HL-60 (cell line): ENCODE data around the gene STARD6.

ENCODE experiments used
- POLR2AphosphoS5 ChIP-seq: IDR thresholded peaks from 2 replicates; pipeline ENCODE4 v1.6.1; 2012; ENCODE audit warnings: low read depth
- TF ChIP-seq, protein P1 (sequence below): IDR thresholded peaks from one replicate; pipeline ENCODE4 v1.5.1; 2011; ENCODE audit warnings: low read length, control low read depth, inconsistent platforms; ENCODE audit not compliant: insufficient read depth
- TF ChIP-seq, protein P2 (sequence below): IDR thresholded peaks from 2 replicates; pipeline ENCODE4 v1.6.1; 2012; ENCODE audit warnings: low read depth; ENCODE audit not compliant: insufficient replicate concordance

DNA sequence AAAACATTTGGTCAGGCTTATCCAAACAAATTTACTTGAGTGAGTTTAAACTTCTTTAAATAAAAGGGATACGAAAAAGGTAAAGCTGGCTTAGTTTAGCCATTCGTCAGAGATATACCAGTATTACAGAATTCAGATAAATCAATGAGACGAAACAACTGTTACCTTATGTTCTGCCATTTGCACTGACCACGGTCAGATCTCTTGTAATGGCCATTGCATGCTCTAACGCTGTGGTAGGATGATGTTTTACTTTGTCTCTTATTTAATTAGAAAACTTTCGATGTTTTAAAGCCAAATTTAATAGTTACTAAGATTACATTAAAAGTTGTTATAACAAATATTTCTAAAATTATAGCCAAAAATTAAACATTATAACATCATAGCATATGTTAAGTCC lies 1.6 kb upstream of the STARD6 start:
- TF ChIP-seq, protein P1, sequence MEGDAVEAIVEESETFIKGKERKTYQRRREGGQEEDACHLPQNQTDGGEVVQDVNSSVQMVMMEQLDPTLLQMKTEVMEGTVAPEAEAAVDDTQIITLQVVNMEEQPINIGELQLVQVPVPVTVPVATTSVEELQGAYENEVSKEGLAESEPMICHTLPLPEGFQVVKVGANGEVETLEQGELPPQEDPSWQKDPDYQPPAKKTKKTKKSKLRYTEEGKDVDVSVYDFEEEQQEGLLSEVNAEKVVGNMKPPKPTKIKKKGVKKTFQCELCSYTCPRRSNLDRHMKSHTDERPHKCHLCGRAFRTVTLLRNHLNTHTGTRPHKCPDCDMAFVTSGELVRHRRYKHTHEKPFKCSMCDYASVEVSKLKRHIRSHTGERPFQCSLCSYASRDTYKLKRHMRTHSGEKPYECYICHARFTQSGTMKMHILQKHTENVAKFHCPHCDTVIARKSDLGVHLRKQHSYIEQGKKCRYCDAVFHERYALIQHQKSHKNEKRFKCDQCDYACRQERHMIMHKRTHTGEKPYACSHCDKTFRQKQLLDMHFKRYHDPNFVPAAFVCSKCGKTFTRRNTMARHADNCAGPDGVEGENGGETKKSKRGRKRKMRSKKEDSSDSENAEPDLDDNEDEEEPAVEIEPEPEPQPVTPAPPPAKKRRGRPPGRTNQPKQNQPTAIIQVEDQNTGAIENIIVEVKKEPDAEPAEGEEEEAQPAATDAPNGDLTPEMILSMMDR, result no peak
- no peak for TF ChIP-seq POLR2AphosphoS5
- TF ChIP-seq, protein P2, sequence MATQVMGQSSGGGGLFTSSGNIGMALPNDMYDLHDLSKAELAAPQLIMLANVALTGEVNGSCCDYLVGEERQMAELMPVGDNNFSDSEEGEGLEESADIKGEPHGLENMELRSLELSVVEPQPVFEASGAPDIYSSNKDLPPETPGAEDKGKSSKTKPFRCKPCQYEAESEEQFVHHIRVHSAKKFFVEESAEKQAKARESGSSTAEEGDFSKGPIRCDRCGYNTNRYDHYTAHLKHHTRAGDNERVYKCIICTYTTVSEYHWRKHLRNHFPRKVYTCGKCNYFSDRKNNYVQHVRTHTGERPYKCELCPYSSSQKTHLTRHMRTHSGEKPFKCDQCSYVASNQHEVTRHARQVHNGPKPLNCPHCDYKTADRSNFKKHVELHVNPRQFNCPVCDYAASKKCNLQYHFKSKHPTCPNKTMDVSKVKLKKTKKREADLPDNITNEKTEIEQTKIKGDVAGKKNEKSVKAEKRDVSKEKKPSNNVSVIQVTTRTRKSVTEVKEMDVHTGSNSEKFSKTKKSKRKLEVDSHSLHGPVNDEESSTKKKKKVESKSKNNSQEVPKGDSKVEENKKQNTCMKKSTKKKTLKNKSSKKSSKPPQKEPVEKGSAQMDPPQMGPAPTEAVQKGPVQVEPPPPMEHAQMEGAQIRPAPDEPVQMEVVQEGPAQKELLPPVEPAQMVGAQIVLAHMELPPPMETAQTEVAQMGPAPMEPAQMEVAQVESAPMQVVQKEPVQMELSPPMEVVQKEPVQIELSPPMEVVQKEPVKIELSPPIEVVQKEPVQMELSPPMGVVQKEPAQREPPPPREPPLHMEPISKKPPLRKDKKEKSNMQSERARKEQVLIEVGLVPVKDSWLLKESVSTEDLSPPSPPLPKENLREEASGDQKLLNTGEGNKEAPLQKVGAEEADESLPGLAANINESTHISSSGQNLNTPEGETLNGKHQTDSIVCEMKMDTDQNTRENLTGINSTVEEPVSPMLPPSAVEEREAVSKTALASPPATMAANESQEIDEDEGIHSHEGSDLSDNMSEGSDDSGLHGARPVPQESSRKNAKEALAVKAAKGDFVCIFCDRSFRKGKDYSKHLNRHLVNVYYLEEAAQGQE, result no peak
